ENCODE measurements around the gene CCIN.

GRCh38 chr9:36143245-36143641 is 25.9 kb upstream of the CCIN start:
- TF ChIP-seq CTCF (IDR thresholded peaks at IDR 0.05 in 2 of 3, conservative IDR thresholded peaks at IDR 0.05 in 1 of 3; ENCODE audit: borderline replicate concordance in 1 of 3, insufficient read depth in 1 of 3, low read depth in 2 of 3, low read length in 2 of 3): no peak
- no peak for TF ChIP-seq REST (IDR thresholded peaks at IDR 0.05; ENCODE audit: low read depth)
- TF ChIP-seq YY1 (IDR thresholded peaks at IDR 0.05; ENCODE audit: extremely low read depth, insufficient replicate concordance, low read depth, low read length): no peak

Measured in HCT116 (cell line).